ENCODE data around the gene U2AF1L4.
A peak's percentile ranks its signal among the peaks of the same experiment; 100 is the strongest.

The U2AF1L4 gene

GRCh38 chr19:35713904-35714495 is 31.2 kb downstream of the U2AF1L4 start:
- Histone ChIP-seq H3K4me1 (ENCODE audit: insufficient read depth, low read length) (peaks cover 18% of the 10 kb centered on the region), H3K9me3 (ENCODE audit: control insufficient read depth, insufficient read depth, low read length) (no peaks in the 10 kb centered on the region), H3K9ac (ENCODE audit: low read depth, low read length) (no peak overlapping the region), H3K36me3 (ENCODE audit: insufficient read depth, low read length) (no peaks in the 10 kb centered on the region)

GRCh38 chr19:35713506-35713850 is 31.7 kb downstream of the U2AF1L4 start:
- Histone ChIP-seq H3K9ac (ENCODE audit: low read depth, low read length) (no peak overlapping the region), H3K36me3 (ENCODE audit: insufficient read depth, low read length) (no peaks in the 10 kb centered on the region), H3K4me1 (ENCODE audit: insufficient read depth, low read length) (peaks cover 18% of the 10 kb centered on the region), H3K9me3 (ENCODE audit: control insufficient read depth, insufficient read depth, low read length) (no peaks in the 10 kb centered on the region)

- H3K9ac ChIP-seq (ENCODE audit: low read depth, low read length) = no peak overlapping the region
- peaks cover 18% of the 10 kb centered on the region for H3K4me1 ChIP-seq (ENCODE audit: insufficient read depth, low read length)
- H3K9me3 ChIP-seq (ENCODE audit: control insufficient read depth, insufficient read depth, low read length) = no peaks in the 10 kb centered on the region
Measured at GRCh38 chr19:35712567-35713505, 32.4 kb downstream of the U2AF1L4 start.

DNA sequence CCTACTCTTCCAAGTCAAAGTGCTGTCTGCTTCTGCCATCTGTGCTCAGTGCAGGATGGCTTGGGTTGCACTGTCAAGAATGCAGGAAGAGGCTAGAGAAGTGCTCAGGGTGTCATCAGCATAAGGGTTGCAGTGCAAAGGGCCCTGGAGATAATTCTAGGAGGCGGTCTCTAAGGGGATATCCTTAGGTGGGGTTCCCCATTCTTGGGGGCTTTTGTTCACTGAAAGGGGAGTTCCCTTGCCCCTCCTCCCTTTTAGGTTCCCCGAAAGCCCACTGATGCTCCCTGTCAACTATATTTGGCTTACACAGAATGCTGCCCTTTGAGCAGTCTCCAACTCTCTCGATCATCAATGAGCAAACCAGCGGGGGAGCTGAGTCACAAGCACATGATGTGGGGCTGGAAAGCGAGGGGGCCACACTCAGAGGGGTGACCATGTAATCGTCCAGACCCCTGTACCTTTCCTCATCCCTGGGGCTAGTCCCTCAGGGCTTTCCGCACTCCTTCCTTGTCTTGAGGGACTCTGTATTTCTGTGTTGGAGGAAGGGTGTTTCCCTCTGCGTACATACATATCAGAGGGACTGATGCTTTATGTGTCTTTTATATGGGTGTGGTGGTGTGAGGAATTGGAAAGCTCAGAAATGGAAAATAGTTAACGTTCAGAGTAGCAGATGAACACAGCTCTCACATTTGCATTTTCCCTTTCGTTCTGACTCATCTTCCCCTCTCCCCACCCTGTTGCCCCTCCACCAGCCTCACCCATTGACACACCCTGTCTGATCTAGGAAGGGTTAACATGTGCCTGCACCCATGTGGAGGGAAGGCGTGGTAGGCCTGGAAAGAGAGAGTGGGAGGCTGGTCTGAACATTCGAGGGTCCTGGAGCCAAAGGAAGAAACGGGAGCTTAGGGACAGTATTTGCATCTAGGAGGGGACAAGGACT is 34.2 kb downstream of the U2AF1L4 start:
- Histone ChIP-seq H3K36me3 (ENCODE audit: insufficient read depth, low read length) (no peaks in the 10 kb centered on the region), H3K4me1 (ENCODE audit: insufficient read depth, low read length) (peaks cover 18% of the 10 kb centered on the region), H3K9ac (ENCODE audit: low read depth, low read length) (peak overlapping the region; percentile 20; the same call in 1 of the 2 replicates), H3K9me3 (ENCODE audit: control insufficient read depth, insufficient read depth, low read length) (no peaks in the 10 kb centered on the region)

More at GRCh38 chr19:35712567-35713505, 32.4 kb downstream of the U2AF1L4 start:
- H3K36me3 ChIP-seq (ENCODE audit: insufficient read depth, low read length) = no peaks in the 10 kb centered on the region

GRCh38 chr19:35708391-35708790 is 36.8 kb downstream of the U2AF1L4 start:
- Histone ChIP-seq H3K4me1 (ENCODE audit: insufficient read depth, low read length) (peaks cover 12% of the 10 kb centered on the region), H3K9me3 (ENCODE audit: control insufficient read depth, insufficient read depth, low read length) (no peaks in the 10 kb centered on the region), H3K36me3 (ENCODE audit: insufficient read depth, low read length) (no peaks in the 10 kb centered on the region), H3K9ac (ENCODE audit: low read depth, low read length) (no peak overlapping the region)

DNA sequence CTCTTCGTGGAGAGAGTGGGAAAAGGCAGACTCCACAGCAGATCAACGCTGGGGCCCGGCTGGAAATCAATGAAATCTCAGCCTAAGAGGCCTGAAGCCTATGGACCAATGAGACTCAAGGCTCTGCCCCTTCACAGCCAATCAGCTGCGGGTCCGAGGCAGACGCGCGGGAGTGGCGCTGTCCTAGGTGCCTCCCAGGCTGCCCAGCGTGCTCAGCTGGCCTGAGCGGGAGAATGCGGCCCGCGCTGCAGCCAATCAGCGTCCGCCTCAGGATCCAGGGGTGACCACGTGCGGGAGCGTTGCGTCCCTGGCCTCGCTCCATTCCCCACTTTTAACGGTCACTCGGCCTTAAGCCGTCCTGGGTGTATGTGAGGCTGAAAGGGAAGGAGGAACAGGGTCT is 41.0 kb downstream of the U2AF1L4 start, which contains the start of gene ZBTB32:
Gene ZBTB32 (plus strand): TSS at position 341 of the 400 bp plus-strand sequence. CDS start 10,069 bp downstream, outside the sequence.
- no peak within 1 kb of the TSS for H3K9ac ChIP-seq (ENCODE audit: low read depth, low read length)
- no peaks in the 10 kb centered on the region for H3K9me3 ChIP-seq (ENCODE audit: control insufficient read depth, insufficient read depth, low read length)
- H3K36me3 ChIP-seq (ENCODE audit: insufficient read depth, low read length) = no peaks in the 10 kb centered on the region

DNA sequence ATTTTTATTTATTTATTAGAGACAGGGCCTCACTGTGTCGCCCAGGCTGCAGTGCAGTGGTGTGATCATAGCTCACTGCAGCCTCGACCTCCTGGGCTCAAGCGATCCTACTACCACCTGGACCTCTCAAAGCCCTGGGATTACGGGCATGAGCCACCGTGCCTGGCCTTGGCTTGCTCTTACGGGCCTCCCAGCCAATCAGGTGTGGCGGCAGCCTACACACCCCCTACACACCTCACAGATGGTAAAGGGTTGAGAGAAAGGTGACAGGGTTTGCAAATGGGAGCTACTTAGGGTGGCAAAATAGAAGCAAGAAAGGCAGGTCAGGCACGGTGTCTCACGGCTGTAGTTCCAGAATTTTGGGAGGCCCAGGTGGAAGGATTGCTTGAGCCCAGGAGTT is 41.9 kb downstream of the U2AF1L4 start:
- no peaks in the 10 kb centered on the region for H3K4me1 ChIP-seq (ENCODE audit: insufficient read depth, low read length)
- no peaks in the 10 kb centered on the region for H3K9me3 ChIP-seq (ENCODE audit: control insufficient read depth, insufficient read depth, low read length)
- peak overlapping the region; percentile 53; the same call in 1 of the 2 replicates for H3K9ac ChIP-seq (ENCODE audit: low read depth, low read length)
- no peaks in the 10 kb centered on the region for H3K36me3 ChIP-seq (ENCODE audit: insufficient read depth, low read length)

More for the DNA sequence above, 41.0 kb downstream of the U2AF1L4 start, which contains the start of gene ZBTB32:
- H3K4me1 ChIP-seq (ENCODE audit: insufficient read depth, low read length) = no peaks in the 10 kb centered on the region

GRCh38 chr19:35702223-35703012 is 42.8 kb downstream of the U2AF1L4 start:
- no peaks in the 10 kb centered on the region for H3K36me3 ChIP-seq (ENCODE audit: insufficient read depth, low read length)
- peak overlapping the region; percentile 53; the same call in 1 of the 2 replicates for H3K9ac ChIP-seq (ENCODE audit: low read depth, low read length)
- no peaks in the 10 kb centered on the region for H3K9me3 ChIP-seq (ENCODE audit: control insufficient read depth, insufficient read depth, low read length)
- no peaks in the 10 kb centered on the region for H3K4me1 ChIP-seq (ENCODE audit: insufficient read depth, low read length)

DNA sequence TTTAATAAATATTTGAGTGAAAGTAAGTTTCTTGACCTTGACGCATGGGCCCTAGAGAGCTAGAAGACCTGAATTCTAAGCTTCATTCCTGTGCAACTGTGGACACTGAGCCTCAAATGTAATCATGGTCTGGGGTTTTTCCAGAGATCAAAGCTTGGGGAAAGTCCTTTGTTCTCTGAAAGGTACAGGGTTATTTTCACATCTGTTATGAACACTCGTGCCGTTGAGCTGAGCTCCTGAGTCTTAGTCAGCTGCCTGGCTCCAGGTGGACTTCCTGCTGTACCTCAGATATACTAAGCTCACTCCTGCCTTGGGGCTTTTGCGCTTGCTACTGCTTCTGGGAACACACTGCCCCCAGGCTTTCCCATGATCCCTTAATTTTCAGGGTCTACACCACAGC is 48.4 kb downstream of the U2AF1L4 start:
- Histone ChIP-seq H3K4me1 (ENCODE audit: insufficient read depth, low read length) (no peaks in the 10 kb centered on the region), H3K9me3 (ENCODE audit: control insufficient read depth, insufficient read depth, low read length) (no peaks in the 10 kb centered on the region), H3K9ac (ENCODE audit: low read depth, low read length) (no peak overlapping the region), H3K36me3 (ENCODE audit: insufficient read depth, low read length) (no peaks in the 10 kb centered on the region)

GRCh38 chr19:35695895-35696422 is 49.3 kb downstream of the U2AF1L4 start:
- Histone ChIP-seq H3K9ac (ENCODE audit: low read depth, low read length) (no peak overlapping the region), H3K4me1 (ENCODE audit: insufficient read depth, low read length) (no peaks in the 10 kb centered on the region), H3K9me3 (ENCODE audit: control insufficient read depth, insufficient read depth, low read length) (no peaks in the 10 kb centered on the region), H3K36me3 (ENCODE audit: insufficient read depth, low read length) (no peaks in the 10 kb centered on the region)

DNA sequence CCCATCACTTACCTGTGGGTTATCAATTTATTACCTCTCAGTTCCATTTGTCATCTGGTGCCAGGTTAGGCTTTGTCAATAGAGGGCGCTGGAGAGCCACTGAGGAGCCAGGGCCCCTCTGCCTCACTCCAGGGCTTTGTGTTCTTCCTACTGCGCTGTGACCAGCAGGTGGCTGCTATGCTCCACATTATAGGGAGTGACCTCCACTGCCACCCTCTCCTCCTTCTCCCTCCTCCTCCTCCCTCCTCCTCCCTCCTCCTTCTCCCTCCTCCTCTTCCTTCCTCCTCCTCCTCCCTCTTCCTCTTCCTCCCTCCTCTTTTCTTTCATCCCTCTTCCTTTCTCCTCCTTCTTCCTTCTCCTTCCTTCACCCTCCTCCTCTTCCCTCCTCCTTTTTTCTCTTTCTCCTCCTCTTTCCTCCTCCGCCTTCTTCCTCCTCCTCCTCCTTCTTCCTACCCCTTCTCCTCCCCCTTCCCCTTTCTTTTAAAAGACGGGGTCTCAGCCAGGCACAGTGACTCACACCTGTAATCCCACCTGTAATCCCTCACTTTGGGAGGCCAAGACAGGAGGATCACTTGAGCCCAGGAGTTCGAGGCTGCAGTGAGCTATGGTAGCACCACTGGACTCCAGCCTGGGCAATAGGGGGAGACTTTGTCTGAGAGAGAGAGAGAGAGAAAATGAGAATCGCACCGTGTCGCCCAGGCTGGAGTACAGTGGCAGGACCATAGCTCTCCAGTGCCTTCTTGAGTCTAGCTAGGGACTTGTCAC is 51.2 kb downstream of the U2AF1L4 start:
- Histone ChIP-seq H3K9ac (ENCODE audit: low read depth, low read length) (no peak overlapping the region), H3K4me1 (ENCODE audit: insufficient read depth, low read length) (no peaks in the 10 kb centered on the region), H3K9me3 (ENCODE audit: control insufficient read depth, insufficient read depth, low read length) (no peaks in the 10 kb centered on the region), H3K36me3 (ENCODE audit: insufficient read depth, low read length) (no peaks in the 10 kb centered on the region)

DNA sequence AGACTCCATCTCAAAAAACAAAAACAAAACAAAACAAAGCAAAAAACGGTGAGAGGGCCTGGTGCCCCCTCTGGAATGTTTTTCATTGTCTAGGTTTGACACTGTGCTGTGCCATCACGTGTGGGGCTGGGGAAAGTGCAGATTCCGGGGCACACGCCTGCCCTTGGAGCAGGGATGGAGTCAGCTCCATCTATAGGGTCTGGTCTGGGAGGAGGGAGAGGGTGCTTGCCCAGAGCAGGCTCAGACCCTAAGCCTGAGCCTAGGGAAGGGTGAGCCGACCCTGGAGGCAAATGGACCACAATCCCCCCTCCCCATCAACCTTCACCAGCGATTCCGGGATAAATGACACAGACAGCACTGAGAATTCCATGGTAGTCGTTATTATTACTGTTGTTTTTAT is 51.8 kb downstream of the U2AF1L4 start:
- no peak overlapping the region for H3K9ac ChIP-seq (ENCODE audit: low read depth, low read length)
- H3K9me3 ChIP-seq (ENCODE audit: control insufficient read depth, insufficient read depth, low read length) = no peaks in the 10 kb centered on the region
- H3K4me1 ChIP-seq (ENCODE audit: insufficient read depth, low read length) = no peaks in the 10 kb centered on the region
- no peaks in the 10 kb centered on the region for H3K36me3 ChIP-seq (ENCODE audit: insufficient read depth, low read length)

Data from ES-I3 (cell line).